Placental pericyte (primary cell): ENCODE measurements around the gene ZFP36L1. TPM values are rescaled to one million over a fixed set of nuclear protein-coding genes. Genes with fewer than 3 reads are reported as not detected.

ENCODE experiments used
- total RNA-seq: library from RNA; depleted of rRNA; stranded (reverse); fragments of >200 nt; gene quantifications from 2 replicates; pipeline ENCODE4 v1.2.3, GENCODE V29; 2012

Gene ZFP36L1
- total RNA-seq, result 99.6 and 133 TPM in 2 replicates

GRCh38 chr14:68792979-68793733, at the start of gene ZFP36L1:
Gene ZFP36L1 (minus strand): TSS chr14:68793067. CDS start chr14:68792938, 129 bp downstream.

Other genes with a start within 250 kb of the ZFP36L1 start
- gene ACTN1, start 186.2 kb upstream of the ZFP36L1 start, total RNA-seq, result 621 and 852 TPM in 2 replicates